ENCODE data around the gene CITED4. TPM values are rescaled to one million over a fixed set of nuclear protein-coding genes. Genes with fewer than 3 reads are reported as not detected.

Gene CITED4
- total RNA-seq, 4 donors from 2014 or later = 9.2 to 15.6 (median 14.1) TPM

- no peak for ATAC-seq
- Histone ChIP-seq H3K4me3 (peak overlapping the region in 1 of 2 donors; percentile 43), H3K27me3 (no peaks in the 10 kb centered on the region), H3K27ac (no peak overlapping the region), H3K9me3 (no peaks in the 10 kb centered on the region), H3K4me1 (peaks cover 0 to 55% (median 8%) of the 10 kb centered on the region in 3 donors), H3K36me3 (peaks cover 0 to 57% of the 10 kb centered on the region in 2 donors)
- 66 to 68% methylated on average over 12 to 13 of the region's 26 CpGs for WGBS, 2 donors (ENCODE audit: low coverage in 1 of 2)
- no peak for TF ChIP-seq EP300 (IDR thresholded peaks at IDR 0.05)
Measured at GRCh38 chr1:40819101-40819500, 43.1 kb downstream of the CITED4 start.

GRCh38 chr1:40818264-40818961 lies 43.8 kb downstream of the CITED4 start:
- peaks cover 0 to 48% (median 4%) of the 10 kb centered on the region in 3 donors for H3K4me1 ChIP-seq
- peak overlapping the region in 1 of 2 donors; percentile 43 for H3K4me3 ChIP-seq
- TF ChIP-seq POLR2A (IDR thresholded peaks at IDR 0.05) (no peak), POLR2AphosphoS5 (IDR thresholded peaks at IDR 0.05) (no peak), EP300 (IDR thresholded peaks at IDR 0.05) (no peak)
- TF ChIP-seq, protein P1, sequence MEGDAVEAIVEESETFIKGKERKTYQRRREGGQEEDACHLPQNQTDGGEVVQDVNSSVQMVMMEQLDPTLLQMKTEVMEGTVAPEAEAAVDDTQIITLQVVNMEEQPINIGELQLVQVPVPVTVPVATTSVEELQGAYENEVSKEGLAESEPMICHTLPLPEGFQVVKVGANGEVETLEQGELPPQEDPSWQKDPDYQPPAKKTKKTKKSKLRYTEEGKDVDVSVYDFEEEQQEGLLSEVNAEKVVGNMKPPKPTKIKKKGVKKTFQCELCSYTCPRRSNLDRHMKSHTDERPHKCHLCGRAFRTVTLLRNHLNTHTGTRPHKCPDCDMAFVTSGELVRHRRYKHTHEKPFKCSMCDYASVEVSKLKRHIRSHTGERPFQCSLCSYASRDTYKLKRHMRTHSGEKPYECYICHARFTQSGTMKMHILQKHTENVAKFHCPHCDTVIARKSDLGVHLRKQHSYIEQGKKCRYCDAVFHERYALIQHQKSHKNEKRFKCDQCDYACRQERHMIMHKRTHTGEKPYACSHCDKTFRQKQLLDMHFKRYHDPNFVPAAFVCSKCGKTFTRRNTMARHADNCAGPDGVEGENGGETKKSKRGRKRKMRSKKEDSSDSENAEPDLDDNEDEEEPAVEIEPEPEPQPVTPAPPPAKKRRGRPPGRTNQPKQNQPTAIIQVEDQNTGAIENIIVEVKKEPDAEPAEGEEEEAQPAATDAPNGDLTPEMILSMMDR (IDR thresholded peaks at IDR 0.05) = no peak
- H3K27me3 ChIP-seq = no peaks in the 10 kb centered on the region
- peaks cover 0 to 57% of the 10 kb centered on the region in 2 donors for H3K36me3 ChIP-seq
- WGBS, 2 donors (ENCODE audit: low coverage in 1 of 2) = 8% methylated on average over 2 of the region's 59 CpGs; no CpG with 5 or more reads in 1 of the 2 donors
- H3K27ac ChIP-seq = peak overlapping the region in 1 of 4 donors; percentile 13
- peak; percentile 54 for ATAC-seq
- H3K9me3 ChIP-seq = no peaks in the 10 kb centered on the region

- peaks cover 0 to 42% (median 4%) of the 10 kb centered on the region in 3 donors for H3K4me1 ChIP-seq
- H3K4me3 ChIP-seq = peak overlapping the region in 1 of 2 donors; percentile 43
- no peaks in the 10 kb centered on the region for H3K9me3 ChIP-seq
- H3K27me3 ChIP-seq = no peaks in the 10 kb centered on the region
- 89 to 100% methylated on average over 1 to 8 of the region's 19 CpGs for WGBS, 2 donors (ENCODE audit: low coverage in 1 of 2)
- peak overlapping the region in 1 of 4 donors; percentile 13 for H3K27ac ChIP-seq
- peaks cover 0 to 56% of the 10 kb centered on the region in 2 donors for H3K36me3 ChIP-seq
- no peak for ATAC-seq
- TF ChIP-seq, protein P1 (IDR thresholded peaks at IDR 0.05) = no peak
- no peak for TF ChIP-seq POLR2AphosphoS5 (IDR thresholded peaks at IDR 0.05)
- no peak for TF ChIP-seq EP300 (IDR thresholded peaks at IDR 0.05)
- TF ChIP-seq POLR2A (IDR thresholded peaks at IDR 0.05) = no peak
Measured at GRCh38 chr1:40817791-40818263, 44.3 kb downstream of the CITED4 start.

- WGBS, 2 donors (ENCODE audit: low coverage in 1 of 2) = 65 to 72% methylated on average over 6 to 9 of the region's 9 CpGs
- ATAC-seq = no peak
- Histone ChIP-seq H3K27ac (no peak overlapping the region), H3K4me3 (no peak overlapping the region), H3K9me3 (no peaks in the 10 kb centered on the region), H3K4me1 (peaks cover 0 to 19% (median 4%) of the 10 kb centered on the region in 3 donors), H3K27me3 (no peaks in the 10 kb centered on the region), H3K36me3 (peaks cover 0 to 34% of the 10 kb centered on the region in 2 donors)
- TF ChIP-seq POLR2A (IDR thresholded peaks at IDR 0.05) (no peak), EP300 (IDR thresholded peaks at IDR 0.05) (no peak), POLR2AphosphoS5 (IDR thresholded peaks at IDR 0.05) (no peak)
- TF ChIP-seq, protein P1 (IDR thresholded peaks at IDR 0.05) = no peak
Measured at GRCh38 chr1:40815420-40815819, 46.7 kb downstream of the CITED4 start.

Other genes starting within 250 kb of the CITED4 start
- 10 to 100 TPM in 2 of 4 donors, 1 to 10 TPM in 2; 4.4 to 23.6 (median 10.0) TPM for gene RIMS3, start 196.7 kb downstream of the CITED4 start, total RNA-seq
- 10 to 100 TPM; 32.4 to 54.2 (median 46.5) TPM for gene NFYC, start 170.7 kb downstream of the CITED4 start, total RNA-seq
- 10 to 100 TPM in 3 of 4 donors, 1 to 10 TPM in 1; 6.1 to 25.5 (median 10.2) TPM for gene KCNQ4, start 78.6 kb downstream of the CITED4 start, total RNA-seq
- gene CTPS1, start 117.3 kb upstream of the CITED4 start, total RNA-seq = 10 to 100 TPM; 19.6 to 47.4 (median 36.5) TPM
- gene SLFNL1, start 159.4 kb upstream of the CITED4 start, total RNA-seq = under 1 TPM; 0.35 to 0.81 (median 0.41) TPM

Data from gastroesophageal sphincter (tissue), 4 donors.